GM18907 (cell line): ENCODE results near the gene CARD10.
"Not testable (repeated sequence)": the region's sequence is repeated elsewhere in the genome, so short reads cannot be mapped to it uniquely, and the experiment has no call there.

Experiments used
- ATAC-seq: cut with Tn5 transposase; IDR thresholded peaks from one replicate; pipeline ENCODE4 v1.9.1; 2021; ENCODE audit warnings: mild to moderate bottlenecking, moderate library complexity; ENCODE audit not compliant: unreplicated experiment

CARD10 gene

GRCh38 chr22:37527081-37527752, 8.0 kb upstream of the CARD10 start:
- ATAC-seq, result not testable (repeated sequence)

- ATAC-seq, result no peak
Measured at GRCh38 chr22:37526376-37526775, 7.2 kb upstream of the CARD10 start.

- ATAC-seq, result no peak
Measured at GRCh38 chr22:37525746-37526350, 6.6 kb upstream of the CARD10 start.

GRCh38 chr22:37525073-37525745, 6.0 kb upstream of the CARD10 start:
- no peak for ATAC-seq

GRCh38 chr22:37522482-37522881, 3.3 kb upstream of the CARD10 start:
- no peak for ATAC-seq

- no peak for ATAC-seq
Measured at GRCh38 chr22:37521236-37521739, 2.1 kb upstream of the CARD10 start.

GRCh38 chr22:37520776-37521191, 1.6 kb upstream of the CARD10 start:
- ATAC-seq, result no peak

GRCh38 chr22:37518509-37519267, 527 bp downstream of the CARD10 start:
- no peak for ATAC-seq

GRCh38 chr22:37517826-37518450, 1.3 kb downstream of the CARD10 start:
- ATAC-seq, result no peak

GRCh38 chr22:37516456-37516855, 2.8 kb downstream of the CARD10 start:
- no peak for ATAC-seq

GRCh38 chr22:37515901-37516300, 3.3 kb downstream of the CARD10 start:
- no peak for ATAC-seq

GRCh38 chr22:37514526-37515051, 4.6 kb downstream of the CARD10 start:
- no peak for ATAC-seq

GRCh38 chr22:37511395-37512104, 7.7 kb downstream of the CARD10 start:
- no peak for ATAC-seq

GRCh38 chr22:37510091-37510490, 9.1 kb downstream of the CARD10 start:
- ATAC-seq, result no peak

- ATAC-seq, result no peak
Measured at GRCh38 chr22:37509059-37509860, 10.0 kb downstream of the CARD10 start.

GRCh38 chr22:37508431-37508992, 10.7 kb downstream of the CARD10 start:
- no peak for ATAC-seq

- no peak for ATAC-seq
Measured at GRCh38 chr22:37507731-37508130, 11.5 kb downstream of the CARD10 start.

- ATAC-seq, result no peak
Measured at GRCh38 chr22:37505989-37506388, 13.2 kb downstream of the CARD10 start.

- ATAC-seq, result no peak
Measured at GRCh38 chr22:37505565-37505964, 13.7 kb downstream of the CARD10 start.
